CD4-positive, alpha-beta T cell treated with Interleukin-6 at 100 ng/mL for 8 hours (primary cell): ENCODE results near the gene FOXJ3.

ENCODE experiments used
- DNase-seq: peaks from one replicate; pipeline ENCODE4 v3.0.0-alpha.2; 2020; ENCODE audit warnings: mixed read lengths, low spot score

The FOXJ3 gene

DNA sequence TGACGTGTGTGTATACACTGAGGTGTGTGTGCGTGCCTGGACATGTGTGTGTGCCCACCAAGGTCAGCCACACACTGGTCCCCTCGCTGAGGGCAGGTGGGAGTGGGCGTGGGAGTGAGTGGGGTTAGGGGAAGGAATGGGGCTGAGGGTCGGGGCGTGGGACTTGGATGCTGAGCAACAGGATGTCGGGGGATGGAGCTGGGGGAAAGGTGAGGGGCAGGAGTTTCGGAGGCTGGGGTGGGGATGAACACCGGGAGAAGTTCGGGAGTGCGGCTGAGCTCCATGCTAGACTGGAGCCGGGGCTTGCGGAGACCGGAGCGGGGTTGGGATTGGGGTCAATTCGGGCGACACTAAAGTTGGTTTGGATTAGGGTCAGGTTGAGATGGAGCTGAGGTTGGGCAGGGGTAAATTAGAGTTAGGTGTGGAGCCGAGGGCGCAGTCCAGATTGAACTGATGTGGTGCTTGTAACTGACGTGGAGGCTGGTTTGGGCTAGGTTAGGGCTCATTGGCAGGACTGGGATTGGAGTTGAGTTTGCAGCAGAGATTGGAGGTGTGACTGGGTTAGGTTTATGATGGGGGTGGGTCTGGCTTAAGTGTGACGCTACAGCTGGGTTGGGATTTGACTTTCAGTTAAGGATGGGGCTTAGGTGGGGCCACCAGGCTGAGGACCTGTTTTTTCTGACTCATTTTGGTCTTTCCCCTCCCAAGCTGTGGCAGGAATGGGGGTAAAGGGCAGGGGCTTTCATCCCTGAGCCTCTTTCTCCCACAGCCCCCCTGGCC is 167.2 kb downstream of the FOXJ3 start:
- no peak for DNase-seq

DNA sequence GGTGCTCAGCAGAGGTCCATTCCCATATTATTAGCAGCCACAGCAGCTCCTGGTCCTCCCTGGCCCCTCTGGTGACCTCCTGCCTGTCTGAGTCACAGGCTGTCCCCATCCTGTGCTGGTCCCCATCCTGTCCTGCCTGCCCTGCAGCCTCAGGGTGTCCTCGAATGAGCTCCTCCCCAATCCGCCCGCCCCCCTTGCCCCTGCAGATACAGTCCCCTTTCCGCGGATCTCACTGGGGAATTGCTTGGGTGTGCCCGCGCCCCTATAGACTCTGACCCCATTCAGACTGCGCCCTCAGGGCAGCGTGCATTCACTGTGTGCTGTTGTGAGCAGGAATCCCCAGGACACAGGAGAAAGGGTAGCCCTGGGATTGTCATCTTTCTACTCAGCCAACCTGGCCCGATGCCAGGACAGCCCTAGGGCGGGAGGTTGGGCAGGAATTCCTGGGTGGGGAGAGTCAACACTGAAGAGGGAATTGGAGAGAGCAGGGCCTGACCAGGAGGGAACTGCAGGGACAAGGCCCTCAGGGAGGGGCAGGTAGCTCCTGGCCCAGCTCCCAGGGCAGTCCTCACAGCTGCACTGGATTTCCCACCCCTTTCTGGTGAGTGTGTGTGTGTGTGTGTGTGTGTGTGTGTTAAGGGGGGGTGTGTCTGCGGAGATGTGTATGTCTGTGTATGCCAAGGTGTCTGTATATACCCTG is 169.4 kb downstream of the FOXJ3 start:
- DNase-seq = no peak

DNA sequence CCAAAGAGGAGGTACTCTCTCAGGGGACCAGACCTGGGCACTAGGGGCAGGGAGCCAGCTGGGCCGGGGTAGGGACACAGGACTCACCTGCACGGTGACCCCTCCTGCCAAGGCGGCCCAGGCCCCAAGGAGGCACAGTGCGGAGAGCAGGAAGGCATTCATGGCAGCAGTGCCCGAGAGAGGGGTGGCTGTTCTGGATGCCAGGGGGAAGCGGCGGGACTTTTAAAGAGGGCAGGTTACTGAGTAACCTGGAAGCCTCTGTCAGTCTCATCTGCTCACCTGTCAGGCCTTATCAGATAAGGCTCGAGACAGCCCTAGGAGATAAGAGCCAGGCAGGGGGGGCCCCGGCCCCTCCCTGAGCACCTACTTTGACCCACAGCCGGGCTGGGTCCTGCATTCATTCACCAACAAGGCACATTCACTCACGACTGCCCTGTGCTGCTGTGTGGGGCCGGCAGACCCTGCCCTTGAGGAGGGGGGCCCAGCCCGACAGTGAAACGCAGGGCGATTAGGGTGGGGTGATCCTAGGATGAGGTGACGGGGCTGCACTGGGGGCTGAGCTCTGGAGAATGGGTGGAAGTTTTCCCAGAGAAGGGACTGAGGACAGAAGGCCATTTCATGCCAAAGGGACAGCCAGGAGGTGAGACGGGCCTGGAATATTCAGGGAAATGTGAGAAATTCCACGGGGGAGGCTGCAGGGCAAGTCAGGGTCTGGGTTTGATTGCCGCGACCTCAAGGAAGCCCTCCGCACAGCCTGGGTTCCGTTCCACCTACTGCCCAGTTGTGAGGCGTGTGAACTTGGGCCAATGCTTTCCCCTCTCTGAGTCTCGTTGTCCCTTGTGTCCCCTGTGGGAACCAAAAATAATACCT is 170.2 kb downstream of the FOXJ3 start, which contains the start of gene GUCA2A:
GUCA2A (minus strand) TSS at position 195 of the 870 bp plus-strand sequence; CDS start at position 162, 33 bp downstream.
- DNase-seq = no peak

DNA sequence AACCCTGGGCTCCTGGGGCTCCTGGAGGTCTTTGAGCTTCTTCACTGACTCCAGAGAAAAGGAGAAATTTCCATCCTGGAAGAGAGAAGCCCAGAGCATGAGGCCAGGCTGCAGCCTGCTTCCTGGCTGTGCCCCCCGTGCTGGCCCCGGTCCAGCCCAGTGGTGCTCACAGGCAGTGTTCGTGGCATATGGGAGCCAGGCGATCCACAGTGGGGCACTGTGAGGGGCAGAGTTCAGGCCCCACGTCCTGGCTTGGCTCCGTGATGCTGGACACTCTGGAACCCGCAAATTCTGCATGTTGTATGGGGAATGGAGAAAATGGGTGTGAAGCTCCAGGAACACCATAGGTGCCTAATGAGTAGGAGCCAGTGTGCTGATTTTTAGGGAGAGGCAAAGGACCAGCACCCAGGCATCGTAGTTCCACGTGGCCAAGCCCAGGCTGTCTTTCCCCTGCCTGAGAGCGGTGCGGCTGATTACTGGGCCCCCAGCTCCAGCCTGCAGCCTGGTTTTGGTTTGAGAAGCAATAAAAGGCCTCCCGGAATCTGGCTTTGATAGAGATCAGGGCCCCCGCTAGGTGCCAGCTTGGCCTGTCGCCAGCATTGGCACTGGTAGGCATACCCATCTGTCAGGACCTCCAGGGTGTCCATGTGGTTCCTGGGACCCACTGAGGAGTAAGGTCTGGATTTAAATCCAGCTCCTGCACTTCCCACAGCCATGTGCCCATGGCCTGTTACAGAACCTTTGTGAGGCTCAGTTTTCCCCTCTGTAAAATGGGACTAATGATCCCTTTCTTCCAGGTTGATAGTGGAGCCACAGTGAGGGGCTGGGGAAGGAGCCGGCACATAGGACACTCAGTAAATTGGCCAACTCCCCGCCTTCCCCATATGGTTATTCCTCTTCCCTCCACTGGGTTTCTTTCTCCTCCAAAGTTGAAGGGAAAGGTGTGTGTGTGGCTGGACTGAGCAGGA is 171.2 kb downstream of the FOXJ3 start:
- DNase-seq = no peak

DNA sequence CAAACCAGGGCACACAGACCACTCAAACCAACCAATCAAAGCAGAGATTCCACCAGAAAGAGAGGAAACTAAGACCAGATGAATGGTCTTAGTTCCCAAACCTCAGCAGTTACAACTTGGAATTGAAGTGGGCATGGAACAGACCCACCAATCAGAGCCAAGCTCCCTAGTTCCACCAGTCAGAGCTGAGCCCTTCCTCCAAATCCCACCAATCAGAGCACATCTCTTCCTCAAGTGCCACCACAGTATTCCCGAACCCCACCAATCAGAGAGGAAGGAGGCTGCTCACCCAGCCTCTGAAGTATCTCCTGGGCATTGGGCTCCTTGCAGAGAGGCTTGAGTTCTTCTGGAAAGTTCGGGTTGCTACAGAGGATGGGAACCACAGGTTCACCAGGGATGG is 171.9 kb downstream of the FOXJ3 start:
- no peak for DNase-seq

DNA sequence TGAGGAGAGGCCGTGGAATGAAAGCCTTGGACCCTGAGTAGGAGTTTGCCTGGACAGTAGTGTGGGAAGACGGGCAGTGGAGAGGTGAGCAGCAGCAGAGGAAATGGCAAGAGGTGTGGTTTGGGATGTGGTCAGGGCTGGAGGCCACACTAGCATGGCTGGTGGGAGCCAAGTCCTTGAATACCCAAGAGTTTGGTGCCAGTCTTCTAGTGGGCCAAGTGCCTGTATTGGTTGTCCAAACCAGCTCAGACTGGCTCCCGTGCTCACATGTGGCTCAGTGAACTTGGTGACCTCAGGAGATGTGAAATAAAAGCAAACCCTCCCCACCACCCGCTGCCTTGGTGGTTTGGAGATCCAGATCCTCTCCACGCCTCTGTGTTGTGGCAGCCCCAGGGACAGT is 172.9 kb downstream of the FOXJ3 start:
- DNase-seq = no peak

DNA sequence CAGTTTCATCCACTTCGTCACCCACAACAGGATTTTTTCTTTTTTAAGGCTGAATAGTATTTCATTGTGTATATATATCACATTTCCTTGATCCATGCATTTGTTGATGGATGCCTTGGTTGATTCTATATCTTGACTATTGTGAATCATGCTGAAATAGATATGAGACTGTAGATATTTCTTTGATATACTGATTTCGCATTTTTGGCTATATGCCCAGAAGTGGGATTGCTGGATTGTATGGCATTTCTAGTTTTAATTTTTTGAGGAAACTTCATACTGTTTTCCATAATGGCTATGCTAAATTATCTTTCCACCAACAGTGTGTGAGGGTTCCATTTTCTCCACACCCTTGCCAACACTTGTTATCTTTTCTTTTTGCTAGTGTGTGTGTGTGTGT is 176.8 kb downstream of the FOXJ3 start:
- DNase-seq = no peak

DNA sequence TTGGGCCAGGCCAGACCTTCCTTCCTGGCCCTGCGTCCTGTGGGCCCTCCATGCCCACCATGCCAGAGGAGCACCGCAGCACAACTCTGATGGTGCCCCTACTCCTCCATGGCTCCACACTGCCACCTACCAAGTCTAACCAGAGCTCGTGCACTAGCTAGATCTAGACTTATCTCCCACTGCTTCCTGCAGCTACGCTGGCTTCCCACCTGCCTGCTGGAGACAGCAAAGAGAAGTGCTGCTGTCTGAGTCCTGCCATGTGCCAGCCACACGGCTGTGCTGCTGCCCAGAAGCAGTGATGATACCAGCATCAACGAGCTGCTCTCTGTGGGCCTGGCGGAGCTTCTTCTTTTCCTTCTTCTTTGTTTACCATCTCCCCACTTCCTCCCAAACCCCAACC is 177.4 kb downstream of the FOXJ3 start:
- no peak for DNase-seq

DNA sequence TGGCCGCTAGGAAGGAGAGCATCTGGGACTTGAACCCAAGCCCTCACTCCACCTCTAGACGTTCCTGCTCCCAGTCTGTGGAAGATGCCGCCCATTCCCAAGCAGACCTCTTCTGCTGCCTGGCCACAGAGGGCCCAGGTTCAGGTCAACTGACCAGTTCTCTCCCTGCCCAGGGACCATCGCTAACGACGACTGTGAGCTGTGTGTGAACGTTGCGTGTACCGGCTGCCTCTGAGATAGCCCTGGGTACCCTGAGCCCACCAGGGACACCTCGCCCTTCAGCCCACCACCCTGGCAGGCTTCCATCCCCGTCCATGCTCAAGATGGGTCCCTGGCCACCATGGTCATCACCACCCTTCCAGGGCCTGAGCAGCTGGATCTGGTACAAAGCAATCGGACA is 179.7 kb downstream of the FOXJ3 start:
- DNase-seq = no peak

DNA sequence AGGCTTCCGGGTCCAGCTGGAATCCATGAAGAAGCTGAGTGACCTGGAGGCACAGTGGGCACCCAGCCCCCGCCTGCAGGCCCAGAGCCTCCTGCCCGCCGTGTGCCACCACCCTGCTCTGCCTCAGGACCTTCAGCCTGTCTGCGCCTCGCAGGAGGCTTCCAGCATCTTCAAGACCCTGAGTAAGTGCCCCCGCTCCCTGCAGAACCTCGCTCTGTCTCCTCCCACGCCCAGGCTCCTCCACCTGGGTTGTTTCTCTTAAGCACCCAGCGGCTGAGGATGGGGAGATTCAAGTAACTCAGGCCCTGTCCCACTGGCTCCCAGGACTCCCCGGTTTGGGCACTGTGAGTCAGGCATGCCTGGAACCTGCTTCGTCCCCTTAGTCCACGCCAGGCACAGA is 180.3 kb downstream of the FOXJ3 start:
- no peak for DNase-seq

DNA sequence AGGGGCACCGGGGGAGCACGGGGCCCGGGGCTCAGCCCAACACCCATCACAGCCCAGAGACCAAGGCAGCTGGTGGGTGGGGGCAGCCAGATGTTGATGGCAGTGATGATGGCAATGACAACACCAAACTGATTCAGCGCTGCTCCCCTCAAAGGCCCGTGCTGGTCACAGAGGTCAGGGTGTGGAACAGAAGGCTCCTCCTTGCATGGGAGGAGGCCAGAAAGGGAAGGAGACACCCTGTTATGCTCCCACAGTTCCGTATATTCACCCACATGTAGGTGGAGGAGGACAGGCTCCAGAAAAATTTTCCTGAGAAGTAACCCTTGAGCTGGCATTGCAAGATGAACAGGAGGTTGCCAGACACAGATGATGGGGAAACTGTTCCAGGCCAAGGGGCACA is 181.4 kb downstream of the FOXJ3 start:
- no peak for DNase-seq

DNA sequence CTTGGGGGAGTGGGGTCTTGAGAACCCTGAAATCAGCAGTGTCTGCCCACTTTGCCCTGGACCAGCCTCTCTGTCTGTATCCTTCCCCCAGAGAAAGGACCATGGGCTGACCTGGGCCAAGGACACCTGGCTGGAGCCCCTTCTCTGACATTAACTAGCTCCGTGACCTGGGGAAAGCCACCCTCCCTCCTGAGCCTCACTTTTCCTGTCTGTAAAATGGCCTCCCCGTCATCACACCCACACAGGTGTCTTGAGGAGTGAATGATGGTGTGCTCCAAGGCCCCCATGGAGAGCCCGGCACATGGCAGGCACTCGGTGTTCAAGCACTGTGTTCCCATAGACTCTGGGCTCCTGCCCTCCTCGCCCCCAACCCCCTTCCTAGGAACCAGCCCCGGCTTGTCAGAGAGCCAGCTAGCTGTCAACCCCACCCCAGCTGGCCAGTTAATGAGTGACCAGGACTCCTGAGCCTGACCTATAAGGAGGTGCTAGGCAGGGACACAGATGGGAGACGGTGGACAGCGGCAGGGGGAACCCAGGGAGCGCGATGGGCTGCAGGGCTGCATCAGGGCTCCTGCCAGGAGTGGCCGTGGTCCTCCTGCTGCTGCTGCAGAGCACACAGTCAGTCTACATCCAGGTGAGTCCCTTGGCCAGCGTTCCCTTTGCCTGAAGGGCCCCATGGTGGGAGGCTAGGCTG is 182.0 kb downstream of the FOXJ3 start, which contains the start of gene GUCA2B:
GUCA2B (plus strand) TSS at position 504 of the 694 bp plus-strand sequence; CDS start at position 545, 41 bp downstream.
- DNase-seq = no peak

DNA sequence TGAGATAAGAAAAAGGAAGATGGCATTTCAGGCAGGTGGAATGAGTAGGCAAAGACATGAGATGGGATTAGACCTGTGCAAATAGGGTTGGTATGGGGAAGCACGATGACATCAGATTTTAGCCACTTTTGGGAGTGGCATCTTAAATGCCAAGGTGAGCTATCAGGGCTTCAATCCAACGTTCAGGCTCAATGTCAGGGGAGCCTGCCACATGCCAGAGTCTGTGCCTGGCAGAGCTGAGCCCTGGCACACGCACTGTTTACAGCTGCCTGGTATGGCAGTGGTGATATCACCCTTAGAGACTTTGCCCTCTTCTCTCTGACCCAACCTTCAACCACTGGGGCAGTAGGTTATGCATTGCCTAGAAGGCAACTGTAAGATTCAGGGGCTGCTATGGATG is 182.9 kb downstream of the FOXJ3 start:
- DNase-seq = no peak

DNA sequence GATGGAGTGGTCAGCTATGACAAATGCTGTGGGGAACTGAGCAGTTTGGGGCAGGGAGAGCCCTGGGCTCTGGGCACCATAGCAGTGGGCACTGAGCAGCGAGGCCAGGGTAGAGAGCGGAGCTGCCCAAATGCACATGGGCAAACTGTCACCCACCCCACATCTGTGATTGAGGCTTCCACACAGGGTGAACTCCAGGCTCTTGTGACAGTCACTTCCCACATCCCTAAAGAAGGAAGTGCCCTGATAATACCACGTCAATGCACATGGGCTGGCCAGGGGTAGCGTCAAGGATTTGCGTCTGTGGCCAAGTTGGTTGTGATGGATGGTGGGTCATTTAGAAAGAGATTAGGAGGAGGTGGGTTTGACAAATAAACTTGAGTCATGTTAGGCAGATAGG is 184.4 kb downstream of the FOXJ3 start:
- DNase-seq = no peak

DNA sequence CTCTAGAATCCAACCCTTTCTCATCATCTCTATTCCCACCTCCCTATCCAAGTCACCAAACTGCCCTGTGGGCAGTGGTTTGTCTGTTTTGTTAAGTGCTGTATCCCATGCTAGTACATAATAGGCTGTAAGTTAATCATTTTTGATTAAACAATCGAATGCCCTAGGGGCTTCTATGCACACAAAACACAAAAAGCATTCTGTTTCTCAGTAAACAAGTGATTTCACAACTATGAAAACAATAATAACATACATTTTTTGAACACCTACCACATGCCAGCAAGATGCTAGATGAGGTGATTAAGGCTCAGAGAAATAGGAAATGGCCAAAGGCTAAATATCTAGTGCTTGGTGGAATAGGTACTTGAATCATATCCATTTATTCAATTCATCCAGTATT is 186.9 kb downstream of the FOXJ3 start:
- DNase-seq = no peak

DNA sequence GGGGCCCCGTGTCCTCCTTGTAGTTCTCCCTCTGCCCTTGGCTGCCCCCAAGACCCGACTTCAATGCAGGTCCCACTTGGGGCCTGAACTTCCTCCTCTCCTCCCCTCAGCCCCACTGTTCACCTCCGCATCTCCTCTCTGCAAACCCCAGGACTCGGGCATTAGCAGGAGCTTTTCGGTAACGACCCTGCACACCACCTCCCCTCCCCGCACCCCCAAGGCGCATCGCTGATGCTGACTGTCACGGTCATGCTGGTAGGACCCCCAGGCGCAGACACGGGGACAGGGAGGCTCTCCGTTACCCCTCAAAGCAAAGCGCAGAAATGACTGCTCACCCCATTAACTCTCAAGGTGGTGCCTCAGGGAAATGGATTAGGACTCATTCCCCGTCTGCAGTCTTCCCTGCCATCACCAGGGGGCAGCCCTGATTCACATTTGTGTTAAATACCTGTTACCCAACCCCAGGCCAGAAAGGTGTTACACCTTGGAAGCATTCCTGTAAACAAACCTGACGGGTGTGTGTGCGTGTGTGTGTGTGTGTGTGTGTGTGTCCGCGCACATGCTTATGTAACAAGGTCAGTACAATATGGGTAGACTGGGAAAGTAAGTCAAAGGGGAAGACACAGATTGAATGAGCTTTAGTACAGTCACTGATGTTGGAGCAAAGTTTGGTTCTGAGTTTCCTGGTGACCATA is 188.3 kb downstream of the FOXJ3 start:
- peak; percentile 55 for DNase-seq

DNA sequence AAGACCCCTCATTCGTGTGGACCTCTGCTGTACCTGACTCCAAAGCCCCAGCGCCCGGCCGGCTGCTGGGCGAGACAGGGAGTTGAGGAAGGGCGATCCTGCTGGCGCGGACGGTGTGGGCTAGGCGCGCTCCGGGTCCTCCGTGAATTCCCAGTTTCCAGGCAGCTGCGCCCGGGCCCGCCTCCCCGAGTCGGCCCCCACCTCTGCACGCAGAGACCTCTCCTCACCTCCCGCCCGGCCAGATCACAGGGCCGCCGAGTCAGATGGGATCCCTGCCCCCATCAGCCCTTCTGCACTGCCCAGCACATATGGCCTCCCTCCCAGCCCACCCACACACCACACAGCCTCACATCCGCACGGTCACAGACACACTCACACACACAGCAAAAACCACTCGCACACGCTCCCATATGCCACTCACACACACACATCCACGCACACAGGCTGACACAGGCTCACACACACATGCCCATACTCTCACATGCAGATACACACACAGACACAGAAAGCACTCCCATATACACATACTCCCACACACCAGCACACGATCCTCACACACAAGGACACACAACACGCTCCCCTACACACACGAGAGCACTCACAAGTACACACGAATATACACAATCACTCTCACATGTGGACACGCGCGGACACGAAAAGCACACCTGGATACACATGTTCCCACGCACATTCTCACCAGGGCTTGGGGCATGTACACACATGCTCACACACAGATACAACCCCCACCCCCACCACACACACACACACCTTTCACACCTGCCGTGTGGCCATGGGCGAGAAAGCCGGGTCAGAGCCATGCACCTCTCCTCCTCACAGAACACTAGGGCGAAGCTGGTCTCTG is 189.0 kb downstream of the FOXJ3 start:
- no peak for DNase-seq

DNA sequence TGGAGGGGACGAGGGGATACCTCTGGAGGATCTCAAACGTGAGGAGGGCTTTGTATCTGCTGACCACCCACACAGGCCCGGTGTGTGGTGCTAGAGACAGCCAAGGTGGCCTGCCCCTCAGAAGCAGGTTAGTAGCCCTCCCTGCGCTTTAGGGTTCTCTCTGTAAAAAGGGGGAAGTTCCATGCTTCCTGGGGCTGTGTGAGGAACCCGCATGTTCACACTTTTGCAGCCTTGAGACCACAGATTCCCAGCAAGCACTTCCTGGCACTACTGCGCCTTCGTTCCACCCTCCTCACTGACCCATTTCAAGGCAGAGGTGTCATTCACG is 189.7 kb downstream of the FOXJ3 start:
- DNase-seq = no peak

DNA sequence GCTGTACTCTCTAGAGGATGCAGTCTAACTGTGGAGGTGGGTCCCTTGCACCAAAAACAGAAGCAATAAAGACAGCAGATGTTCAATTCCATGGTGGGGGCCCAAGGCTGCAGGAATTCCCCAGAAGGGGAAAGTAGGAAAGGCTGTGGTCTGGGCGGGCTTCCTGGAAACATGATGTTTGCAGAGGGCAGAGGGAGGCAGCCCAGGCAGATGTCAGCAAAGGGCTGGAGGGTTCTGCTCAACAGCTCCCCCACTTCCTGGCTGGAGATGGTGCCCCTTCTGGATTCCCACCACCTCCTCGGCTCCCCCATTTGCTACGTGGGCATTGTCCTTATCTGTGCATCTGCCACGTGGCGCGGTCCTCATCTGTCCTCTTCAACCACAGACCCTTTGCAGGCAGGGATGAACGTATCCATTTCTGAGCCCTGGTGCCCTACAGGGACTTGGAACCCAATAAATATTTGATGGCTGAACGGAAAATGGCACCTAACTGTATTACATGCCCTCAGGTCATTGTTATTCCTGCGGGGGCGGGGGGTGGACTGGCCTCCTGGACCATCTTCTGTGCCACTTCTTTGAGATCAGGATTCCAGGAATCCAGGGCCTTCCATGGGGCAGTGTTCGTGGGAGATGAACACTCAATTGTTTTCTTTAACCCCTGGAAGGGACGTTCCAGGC is 190.2 kb downstream of the FOXJ3 start:
- no peak for DNase-seq
